C4-2B (cell line): ENCODE data around the gene CCDC85B.

Experiments
- ZFX ChIP-seq: fragments of 450-650 bp; IDR thresholded peaks from 2 replicates; pipeline ENCODE4 v1.6.1; 2017
- TF ChIP-seq, protein P1 (sequence below): fragments of 450-650 bp; conservative IDR thresholded peaks from 2 replicates; pipeline ENCODE4 v1.5.1; 2017; ENCODE audit warnings: mild to moderate bottlenecking

- TF ChIP-seq, protein P1, sequence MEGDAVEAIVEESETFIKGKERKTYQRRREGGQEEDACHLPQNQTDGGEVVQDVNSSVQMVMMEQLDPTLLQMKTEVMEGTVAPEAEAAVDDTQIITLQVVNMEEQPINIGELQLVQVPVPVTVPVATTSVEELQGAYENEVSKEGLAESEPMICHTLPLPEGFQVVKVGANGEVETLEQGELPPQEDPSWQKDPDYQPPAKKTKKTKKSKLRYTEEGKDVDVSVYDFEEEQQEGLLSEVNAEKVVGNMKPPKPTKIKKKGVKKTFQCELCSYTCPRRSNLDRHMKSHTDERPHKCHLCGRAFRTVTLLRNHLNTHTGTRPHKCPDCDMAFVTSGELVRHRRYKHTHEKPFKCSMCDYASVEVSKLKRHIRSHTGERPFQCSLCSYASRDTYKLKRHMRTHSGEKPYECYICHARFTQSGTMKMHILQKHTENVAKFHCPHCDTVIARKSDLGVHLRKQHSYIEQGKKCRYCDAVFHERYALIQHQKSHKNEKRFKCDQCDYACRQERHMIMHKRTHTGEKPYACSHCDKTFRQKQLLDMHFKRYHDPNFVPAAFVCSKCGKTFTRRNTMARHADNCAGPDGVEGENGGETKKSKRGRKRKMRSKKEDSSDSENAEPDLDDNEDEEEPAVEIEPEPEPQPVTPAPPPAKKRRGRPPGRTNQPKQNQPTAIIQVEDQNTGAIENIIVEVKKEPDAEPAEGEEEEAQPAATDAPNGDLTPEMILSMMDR, result no peak
- no peak for TF ChIP-seq ZFX
Observed at GRCh38 chr11:65858681-65859087, 31.8 kb upstream of the CCDC85B start.
